Neural progenitor cell (in vitro differentiated cells): ENCODE measurements around the gene CHTOP.

Experiments
- EZH2 ChIP-seq: fragments of 200-600 bp; sonication (generic); IDR thresholded peaks from 2 replicates; pipeline ENCODE4 v1.6.1; 2017; ENCODE audit warnings: antibody characterized with exemption, mild to moderate bottlenecking, moderate library complexity
- EZH2phosphoT487 ChIP-seq: fragments of 200-600 bp; sonication (generic); IDR thresholded peaks from 2 replicates; pipeline ENCODE4 v1.6.1; 2017; ENCODE audit warnings: antibody characterized with exemption
- TF ChIP-seq, protein P1 (sequence below): fragments of 200-600 bp; sonication (generic); IDR thresholded peaks from 2 replicates; pipeline ENCODE4 v1.5.1; 2017; ENCODE audit warnings: antibody characterized with exemption, mild to moderate bottlenecking

DNA sequence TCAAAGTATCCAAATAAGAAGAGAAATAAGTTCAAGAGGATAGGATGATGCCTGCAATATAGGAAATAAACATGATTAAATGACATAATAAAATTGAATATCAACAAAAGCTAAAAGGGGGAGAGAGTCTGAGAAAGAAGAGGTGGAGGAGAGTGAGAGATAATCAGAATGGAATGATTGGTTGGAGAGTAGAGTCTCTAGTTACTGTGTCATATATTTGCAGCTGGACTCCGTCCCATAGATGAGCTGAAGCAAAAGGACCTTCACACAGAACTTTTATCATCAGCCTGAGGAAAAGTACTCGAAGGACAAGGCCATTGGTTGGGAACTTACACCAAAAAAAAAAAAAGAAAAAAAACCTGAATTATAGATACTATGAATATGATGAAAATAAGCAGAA, 45.4 kb upstream of the CHTOP start:
- TF ChIP-seq, protein P1, sequence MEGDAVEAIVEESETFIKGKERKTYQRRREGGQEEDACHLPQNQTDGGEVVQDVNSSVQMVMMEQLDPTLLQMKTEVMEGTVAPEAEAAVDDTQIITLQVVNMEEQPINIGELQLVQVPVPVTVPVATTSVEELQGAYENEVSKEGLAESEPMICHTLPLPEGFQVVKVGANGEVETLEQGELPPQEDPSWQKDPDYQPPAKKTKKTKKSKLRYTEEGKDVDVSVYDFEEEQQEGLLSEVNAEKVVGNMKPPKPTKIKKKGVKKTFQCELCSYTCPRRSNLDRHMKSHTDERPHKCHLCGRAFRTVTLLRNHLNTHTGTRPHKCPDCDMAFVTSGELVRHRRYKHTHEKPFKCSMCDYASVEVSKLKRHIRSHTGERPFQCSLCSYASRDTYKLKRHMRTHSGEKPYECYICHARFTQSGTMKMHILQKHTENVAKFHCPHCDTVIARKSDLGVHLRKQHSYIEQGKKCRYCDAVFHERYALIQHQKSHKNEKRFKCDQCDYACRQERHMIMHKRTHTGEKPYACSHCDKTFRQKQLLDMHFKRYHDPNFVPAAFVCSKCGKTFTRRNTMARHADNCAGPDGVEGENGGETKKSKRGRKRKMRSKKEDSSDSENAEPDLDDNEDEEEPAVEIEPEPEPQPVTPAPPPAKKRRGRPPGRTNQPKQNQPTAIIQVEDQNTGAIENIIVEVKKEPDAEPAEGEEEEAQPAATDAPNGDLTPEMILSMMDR: no peak
- TF ChIP-seq EZH2phosphoT487: no peak
- TF ChIP-seq EZH2: no peak
